Lower leg skin (tissue), 3 donors: ENCODE data around the gene CMIP.

Source experiments
- CTCF ChIP-seq, 3 donors: fragments of 450-650 bp; IDR thresholded peaks; one replicate each; pipeline ENCODE4 v1.5.1; 2016; ENCODE audit warnings: antibody characterized with exemption in 3 of 3, mild to moderate bottlenecking in 3 of 3, moderate library complexity in 2 of 3
- POLR2A ChIP-seq, 2 donors: fragments of 450-650 bp; IDR thresholded peaks; one replicate each; pipeline ENCODE4 v1.6.1; 2016 to 2017; ENCODE audit warnings: antibody characterized with exemption in 2 of 2, mild to moderate bottlenecking in 1 of 2, moderate library complexity in 1 of 2

GRCh38 chr16:81638286-81638945, 193.8 kb downstream of the CMIP start:
- TF ChIP-seq CTCF (IDR thresholded peaks at IDR 0.05) (no peak), POLR2A (IDR thresholded peaks at IDR 0.05) (no peak)
